Brain microvascular endothelial cell (primary cell): Measurements from ENCODE around the gene MYO9A.

Experiments used
- DNase-seq: peaks from one replicate; pipeline ENCODE4 v3.0.0-alpha.2; 2020
- H3K27ac ChIP-seq: fragments of 250-450 bp; sonication (Bioruptor Pico); 2 replicates; pipeline ENCODE4 v1.5.1; 2020; ENCODE audit warnings: mild to moderate bottlenecking, moderate library complexity
- H3K27me3 ChIP-seq: fragments of 250-450 bp; sonication (Bioruptor Pico); replicated peaks from 2 replicates; pipeline ENCODE4 v1.5.1; 2020; ENCODE audit warnings: mild to moderate bottlenecking
- H3K36me3 ChIP-seq: fragments of 250-450 bp; sonication (Bioruptor Pico); replicated peaks from 2 replicates; pipeline ENCODE4 v1.5.1; 2020; ENCODE audit warnings: mild to moderate bottlenecking
- H3K4me3 ChIP-seq: 2 replicates; pipeline ENCODE4 v1.5.1; 2011; ENCODE audit warnings: low read depth, mild to moderate bottlenecking, control low read depth, low read length, moderate library complexity
- CTCF ChIP-seq: IDR thresholded peaks from 2 replicates; pipeline ENCODE4 v1.5.1; 2011; ENCODE audit warnings: low read depth, mild to moderate bottlenecking, moderate library complexity, low read length, control low read depth, inconsistent platforms; ENCODE audit errors: missing control alignments
- in situ Hi-C: cut with HindIII; loops from 2 replicates; pipeline ENCODE4 v1.10.0; 2017; ENCODE audit warnings: low sequenced_read_pairs, low pct_ligation_motif_present

MYO9A gene

GRCh38 chr15:71975816-71976150, 142.2 kb downstream of the MYO9A start:
- H3K27me3 ChIP-seq: no peaks in the 10 kb centered on the region

GRCh38 chr15:71974211-71974610, 143.7 kb downstream of the MYO9A start:
- Histone ChIP-seq H3K27me3 (no peaks in the 10 kb centered on the region), H3K27ac (no peak overlapping the region), H3K4me3 (no peak overlapping the region), H3K36me3 (no peaks in the 10 kb centered on the region)
- in situ Hi-C loops: no loop called here
- DNase-seq: no peak
- TF ChIP-seq CTCF: no peak

More at GRCh38 chr15:71975816-71976150, 142.2 kb downstream of the MYO9A start:
- Histone ChIP-seq H3K4me3 (no peak overlapping the region), H3K27ac (no peak overlapping the region), H3K36me3 (no peaks in the 10 kb centered on the region)
- DNase-seq: no peak
- TF ChIP-seq CTCF: no peak
- in situ Hi-C loops: no loop called here

GRCh38 chr15:71973366-71973765, 144.6 kb downstream of the MYO9A start:
- Histone ChIP-seq H3K27me3 (no peaks in the 10 kb centered on the region), H3K4me3 (no peak overlapping the region), H3K27ac (no peak overlapping the region), H3K36me3 (no peaks in the 10 kb centered on the region)
- no peak for TF ChIP-seq CTCF
- DNase-seq: no peak
- in situ Hi-C loops: no loop called here

- in situ Hi-C loops: no loop called here
- H3K27ac ChIP-seq: no peak overlapping the region
- DNase-seq: no peak
- TF ChIP-seq CTCF: no peak
- H3K4me3 ChIP-seq: no peak overlapping the region
- no peaks in the 10 kb centered on the region for H3K36me3 ChIP-seq
- no peaks in the 10 kb centered on the region for H3K27me3 ChIP-seq
These were observed 146.0 kb downstream of the MYO9A start for GRCh38 chr15:71971905-71972304.

GRCh38 chr15:71970435-71970834, 147.5 kb downstream of the MYO9A start:
- Histone ChIP-seq H3K27me3 (no peaks in the 10 kb centered on the region), H3K27ac (no peak overlapping the region), H3K36me3 (no peaks in the 10 kb centered on the region), H3K4me3 (no peak overlapping the region)
- no peak for TF ChIP-seq CTCF
- in situ Hi-C loops: no loop called here
- no peak for DNase-seq

GRCh38 chr15:71962537-71962936, 155.4 kb downstream of the MYO9A start:
- no peaks in the 10 kb centered on the region for H3K27me3 ChIP-seq
- no peak overlapping the region for H3K4me3 ChIP-seq
- H3K27ac ChIP-seq: no peak overlapping the region
- TF ChIP-seq CTCF: no peak
- in situ Hi-C loops: no loop called here
- no peak for DNase-seq
- no peaks in the 10 kb centered on the region for H3K36me3 ChIP-seq
